MCF 10A (cell line): ENCODE results near the gene SLC1A4. TPM values are rescaled to one million over a fixed set of nuclear protein-coding genes. Genes with fewer than 3 reads are reported as not detected.

Source experiments
- BruUV-seq: library from RNA; stranded (reverse); fragments of 400-500 nt; replicated peaks from 2 replicates; lab custom pipeline; 2021; lab: Mats Ljungman, UMichigan
- CTCF ChIA-PET: fragments of 300-600 bp; sonication (Branson Sonifier 250); formaldehyde crosslinking; extraction: SDS; loops from one replicate; lab custom pipeline; 2021; ENCODE audit warnings: antibody characterized with exemption, inconsistent platforms; lab: Yijun Ruan, JAX
- POLR2A ChIA-PET: fragments of 300-600, 350-650 bp; sonication (Branson Sonifier 250); formaldehyde crosslinking; extraction: SDS; loops from one replicate; lab custom pipeline; 2020; ENCODE audit warnings: antibody characterized with exemption, inconsistent platforms; lab: Yijun Ruan, JAX
- DNase-seq: peaks from one replicate; pipeline ENCODE4 v3.0.0-alpha.2; 2018; ENCODE audit not compliant: unreplicated experiment
- H3K27ac Mint-ChIP-seq: one replicate; pipeline ENCODE4 v1.8.0; 2022; ENCODE audit warnings: mild to moderate bottlenecking, low read depth, mixed read lengths; ENCODE audit not compliant: unreplicated experiment
- H3K27me3 Mint-ChIP-seq: one replicate; pipeline ENCODE4 v1.8.0; 2022; ENCODE audit warnings: mixed read lengths; ENCODE audit not compliant: insufficient read depth, unreplicated experiment
- H3K36me3 Mint-ChIP-seq: one replicate; pipeline ENCODE4 v1.8.0; 2022; ENCODE audit warnings: mild to moderate bottlenecking, moderate library complexity, mixed read lengths; ENCODE audit not compliant: insufficient read depth, unreplicated experiment
- H3K4me1 Mint-ChIP-seq: one replicate; pipeline ENCODE4 v1.8.0; 2022; ENCODE audit warnings: mixed read lengths; ENCODE audit not compliant: insufficient read depth, unreplicated experiment
- H3K4me3 Mint-ChIP-seq: one replicate; pipeline ENCODE4 v1.8.0; 2022; ENCODE audit warnings: mild to moderate bottlenecking, moderate library complexity, mixed read lengths; ENCODE audit not compliant: unreplicated experiment
- H3K9me3 Mint-ChIP-seq: one replicate; pipeline ENCODE4 v1.8.0; 2022; ENCODE audit warnings: mixed read lengths; ENCODE audit not compliant: unreplicated experiment
- CTCF ChIP-seq: fragments of 200-600 bp; IDR thresholded peaks from one replicate; pipeline ENCODE4 v1.8.0; 2022; ENCODE audit warnings: antibody characterized with exemption, mild to moderate bottlenecking; ENCODE audit not compliant: unreplicated experiment
- intact Hi-C: fragments of 100-400 bp; cut with micrococcal nuclease; formaldehyde crosslinking; loops from 2 replicates; pipeline ENCODE4 v1.14.1; 2022
- total RNA-seq: library from RNA; stranded (reverse); gene quantifications from 2 replicates; pipeline ENCODE4 v1.2.3, GENCODE V29; 2022

Gene SLC1A4
- total RNA-seq, 1 experiment from 2014 or later, result 36.0 TPM

- H3K4me1 Mint-ChIP-seq, result peaks cover 11% of the 10 kb centered on the region
- no peaks in the 10 kb centered on the region for H3K9me3 Mint-ChIP-seq
- peaks cover 4% of the 10 kb centered on the region for H3K36me3 Mint-ChIP-seq
- no TSS peak for BruUV-seq
- ChIA-PET POLR2A (interaction anchor here (1.5 kb wide), 1 partner anchor 18 kb away, joined by 4 read pairs; no protein-coding TSS in a partner anchor), CTCF (interaction anchor here (0.6 to 6.7 kb wide), 2 partner anchors 108 to 476 kb away, joined by 3 to 36 read pairs; no protein-coding TSS in a partner anchor)
- intact Hi-C loops, result no loop called here
- H3K4me3 Mint-ChIP-seq, result no peak overlapping the region
- no peak for DNase-seq
- no peaks in the 10 kb centered on the region for H3K27me3 Mint-ChIP-seq
- no peak for TF ChIP-seq CTCF
- no peak overlapping the region for H3K27ac Mint-ChIP-seq
These were observed 36.4 kb downstream of the SLC1A4 start for GRCh38 chr2:65025453-65026123.

- Mint-ChIP-seq H3K27me3 (no peaks in the 10 kb centered on the region), H3K27ac (no peak overlapping the region), H3K36me3 (no peaks in the 10 kb centered on the region), H3K4me3 (no peak overlapping the region), H3K4me1 (peaks cover 13% of the 10 kb centered on the region), H3K9me3 (no peaks in the 10 kb centered on the region)
- no TSS peak for BruUV-seq
- ChIA-PET CTCF (interaction anchor here (6.7 kb wide), 1 partner anchor 109 kb away, joined by 36 read pairs; no protein-coding TSS in a partner anchor), POLR2A (interaction anchor here (1.5 kb wide), 1 partner anchor 19 kb away, joined by 4 read pairs; no protein-coding TSS in a partner anchor)
- intact Hi-C loops, result no loop called here
- TF ChIP-seq CTCF, result no peak
- no peak for DNase-seq
These were observed 37.0 kb downstream of the SLC1A4 start for GRCh38 chr2:65026154-65026553.

GRCh38 chr2:65026704-65027464, 37.7 kb downstream of the SLC1A4 start:
- no peaks in the 10 kb centered on the region for H3K36me3 Mint-ChIP-seq
- no peaks in the 10 kb centered on the region for H3K27me3 Mint-ChIP-seq
- ChIA-PET POLR2A (interaction anchor here (1.5 kb wide), 1 partner anchor 20 kb away, joined by 4 read pairs; no protein-coding TSS in a partner anchor), CTCF (interaction anchor here (6.7 kb wide), 1 partner anchor 109 kb away, joined by 36 read pairs; no protein-coding TSS in a partner anchor)
- DNase-seq, result no peak
- H3K4me1 Mint-ChIP-seq, result peaks cover 20% of the 10 kb centered on the region
- no peaks in the 10 kb centered on the region for H3K9me3 Mint-ChIP-seq
- no peak overlapping the region for H3K4me3 Mint-ChIP-seq
- intact Hi-C loops, result no loop called here
- no peak for TF ChIP-seq CTCF
- no TSS peak for BruUV-seq
- H3K27ac Mint-ChIP-seq, result no peak overlapping the region

GRCh38 chr2:65027616-65028244, 38.5 kb downstream of the SLC1A4 start:
- no peak for DNase-seq
- Mint-ChIP-seq H3K27me3 (no peaks in the 10 kb centered on the region), H3K36me3 (no peaks in the 10 kb centered on the region), H3K4me1 (peaks cover 24% of the 10 kb centered on the region), H3K27ac (no peak overlapping the region), H3K9me3 (no peaks in the 10 kb centered on the region), H3K4me3 (no peak overlapping the region)
- CTCF ChIA-PET, result interaction anchor here (6.7 kb wide), 1 partner anchor 110 kb away, joined by 36 read pairs; no protein-coding TSS in a partner anchor
- intact Hi-C loops, result no loop called here
- no peak for TF ChIP-seq CTCF
- BruUV-seq, result no TSS peak
- POLR2A ChIA-PET, result no interaction called here
